K562 (cell line): ENCODE measurements around the gene NRCAM. TPM values are rescaled to one million over a fixed set of nuclear protein-coding genes. Genes with fewer than 3 reads are reported as not detected.

Source experiments
- CTCFL ChIP-seq: IDR thresholded peaks from 2 replicates; pipeline ENCODE4 v1.6.1; 2011; ENCODE audit warnings: borderline replicate concordance, low read depth, mild to moderate bottlenecking, moderate library complexity, low read length; ENCODE audit not compliant: insufficient read depth, poor library complexity, severe bottlenecking
- GTF3C2 ChIP-seq: IDR thresholded peaks from 3 replicates; pipeline ENCODE4 v1.6.1; 2011; ENCODE audit warnings: borderline replicate concordance, mild to moderate bottlenecking, moderate library complexity; ENCODE audit not compliant: insufficient read length; ENCODE audit errors: extremely low read depth
- SMARCA4 ChIP-seq: fragments of 450-650 bp; IDR thresholded peaks from 2 replicates; pipeline ENCODE4 v1.6.1; 2016
- SP2 ChIP-seq: IDR thresholded peaks from 2 replicates; pipeline ENCODE4 v1.6.1; 2011; ENCODE audit warnings: mild to moderate bottlenecking, low read depth, low read length, moderate library complexity; ENCODE audit not compliant: poor library complexity, severe bottlenecking; ENCODE audit errors: extremely low read depth
- polyA plus RNA-seq, 8 experiments: library from polyadenylated mRNA; depleted of rRNA in 4 of 8; stranded (reverse) in 5 of 8; unstranded in 3 of 8; fragments of >200 nt; fragmentation: Nextera tagmentation in 2 of 8; fragmentation: Illumina TruSeq in 1 of 8; extraction: Ambion mirVana in 2 of 8; extraction: Trizol in 1 of 8; gene quantifications; 2 replicates each; pipeline versions ENCODE4 v1.2.1 to v1.2.3, GENCODE V29; 2011 to 2014; ENCODE audit warnings: inconsistent platforms in 1 of 8, missing spikeins in 1 of 8
- total RNA-seq, 7 experiments: library from RNA; depleted of rRNA in 6 of 7; stranded (reverse); fragments of >200 nt in 6 of 7; fragmentation: Illumina TruSeq in 2 of 7; extraction: Trizol in 2 of 7; gene quantifications; 2 replicates each; pipeline versions ENCODE4 v1.2.1 to v1.2.3, GENCODE V29; 2011 to 2021; ENCODE audit warnings: low replicate concordance in 1 of 7
- TF ChIP-seq, protein P1 (sequence below), 2 experiments: fragments of 450-650 bp in 1 of 2; sonication (generic) in 1 of 2; formaldehyde crosslinking in 1 of 2; IDR thresholded peaks; 2 replicates each; pipeline versions ENCODE4 v1.7.1 to v1.9.0; 2016 to 2022; ENCODE audit warnings: inconsistent platforms in 1 of 2, mild to moderate bottlenecking in 1 of 2, missing genetic modification reagents in 1 of 2
- TF ChIP-seq, protein P2 (sequence below): fragments of 450-650 bp; IDR thresholded peaks from 2 replicates; pipeline ENCODE4 v1.6.1; 2017; ENCODE audit warnings: antibody characterized with exemption, mild to moderate bottlenecking

NRCAM gene
- total and polyA plus RNA-seq, 9 of the 15 experiments (the other 6 are each of a cell fraction or from before 2014, with no cell fraction given): 0.03 to 0.54 (median 0.12) TPM; not detected in 1

GRCh38 chr7:108497082-108497725 is 41.0 kb upstream of the NRCAM start (continued):
- TF ChIP-seq, protein P1, sequence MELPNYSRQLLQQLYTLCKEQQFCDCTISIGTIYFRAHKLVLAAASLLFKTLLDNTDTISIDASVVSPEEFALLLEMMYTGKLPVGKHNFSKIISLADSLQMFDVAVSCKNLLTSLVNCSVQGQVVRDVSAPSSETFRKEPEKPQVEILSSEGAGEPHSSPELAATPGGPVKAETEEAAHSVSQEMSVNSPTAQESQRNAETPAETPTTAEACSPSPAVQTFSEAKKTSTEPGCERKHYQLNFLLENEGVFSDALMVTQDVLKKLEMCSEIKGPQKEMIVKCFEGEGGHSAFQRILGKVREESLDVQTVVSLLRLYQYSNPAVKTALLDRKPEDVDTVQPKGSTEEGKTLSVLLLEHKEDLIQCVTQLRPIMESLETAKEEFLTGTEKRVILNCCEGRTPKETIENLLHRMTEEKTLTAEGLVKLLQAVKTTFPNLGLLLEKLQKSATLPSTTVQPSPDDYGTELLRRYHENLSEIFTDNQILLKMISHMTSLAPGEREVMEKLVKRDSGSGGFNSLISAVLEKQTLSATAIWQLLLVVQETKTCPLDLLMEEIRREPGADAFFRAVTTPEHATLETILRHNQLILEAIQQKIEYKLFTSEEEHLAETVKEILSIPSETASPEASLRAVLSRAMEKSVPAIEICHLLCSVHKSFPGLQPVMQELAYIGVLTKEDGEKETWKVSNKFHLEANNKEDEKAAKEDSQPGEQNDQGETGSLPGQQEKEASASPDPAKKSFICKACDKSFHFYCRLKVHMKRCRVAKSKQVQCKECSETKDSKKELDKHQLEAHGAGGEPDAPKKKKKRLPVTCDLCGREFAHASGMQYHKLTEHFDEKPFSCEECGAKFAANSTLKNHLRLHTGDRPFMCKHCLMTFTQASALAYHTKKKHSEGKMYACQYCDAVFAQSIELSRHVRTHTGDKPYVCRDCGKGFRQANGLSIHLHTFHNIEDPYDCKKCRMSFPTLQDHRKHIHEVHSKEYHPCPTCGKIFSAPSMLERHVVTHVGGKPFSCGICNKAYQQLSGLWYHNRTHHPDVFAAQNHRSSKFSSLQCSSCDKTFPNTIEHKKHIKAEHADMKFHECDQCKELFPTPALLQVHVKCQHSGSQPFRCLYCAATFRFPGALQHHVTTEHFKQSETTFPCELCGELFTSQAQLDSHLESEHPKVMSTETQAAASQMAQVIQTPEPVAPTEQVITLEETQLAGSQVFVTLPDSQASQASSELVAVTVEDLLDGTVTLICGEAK (IDR thresholded peaks at IDR 0.05): no peak
- TF ChIP-seq, protein P1 (CRISPR knock-in tag; IDR thresholded peaks at IDR 0.05): no peak
- 0 out of 2 replicates have a peak, but pooled peaks have one; percentile 25 for TF ChIP-seq SMARCA4
- TF ChIP-seq, protein P2, sequence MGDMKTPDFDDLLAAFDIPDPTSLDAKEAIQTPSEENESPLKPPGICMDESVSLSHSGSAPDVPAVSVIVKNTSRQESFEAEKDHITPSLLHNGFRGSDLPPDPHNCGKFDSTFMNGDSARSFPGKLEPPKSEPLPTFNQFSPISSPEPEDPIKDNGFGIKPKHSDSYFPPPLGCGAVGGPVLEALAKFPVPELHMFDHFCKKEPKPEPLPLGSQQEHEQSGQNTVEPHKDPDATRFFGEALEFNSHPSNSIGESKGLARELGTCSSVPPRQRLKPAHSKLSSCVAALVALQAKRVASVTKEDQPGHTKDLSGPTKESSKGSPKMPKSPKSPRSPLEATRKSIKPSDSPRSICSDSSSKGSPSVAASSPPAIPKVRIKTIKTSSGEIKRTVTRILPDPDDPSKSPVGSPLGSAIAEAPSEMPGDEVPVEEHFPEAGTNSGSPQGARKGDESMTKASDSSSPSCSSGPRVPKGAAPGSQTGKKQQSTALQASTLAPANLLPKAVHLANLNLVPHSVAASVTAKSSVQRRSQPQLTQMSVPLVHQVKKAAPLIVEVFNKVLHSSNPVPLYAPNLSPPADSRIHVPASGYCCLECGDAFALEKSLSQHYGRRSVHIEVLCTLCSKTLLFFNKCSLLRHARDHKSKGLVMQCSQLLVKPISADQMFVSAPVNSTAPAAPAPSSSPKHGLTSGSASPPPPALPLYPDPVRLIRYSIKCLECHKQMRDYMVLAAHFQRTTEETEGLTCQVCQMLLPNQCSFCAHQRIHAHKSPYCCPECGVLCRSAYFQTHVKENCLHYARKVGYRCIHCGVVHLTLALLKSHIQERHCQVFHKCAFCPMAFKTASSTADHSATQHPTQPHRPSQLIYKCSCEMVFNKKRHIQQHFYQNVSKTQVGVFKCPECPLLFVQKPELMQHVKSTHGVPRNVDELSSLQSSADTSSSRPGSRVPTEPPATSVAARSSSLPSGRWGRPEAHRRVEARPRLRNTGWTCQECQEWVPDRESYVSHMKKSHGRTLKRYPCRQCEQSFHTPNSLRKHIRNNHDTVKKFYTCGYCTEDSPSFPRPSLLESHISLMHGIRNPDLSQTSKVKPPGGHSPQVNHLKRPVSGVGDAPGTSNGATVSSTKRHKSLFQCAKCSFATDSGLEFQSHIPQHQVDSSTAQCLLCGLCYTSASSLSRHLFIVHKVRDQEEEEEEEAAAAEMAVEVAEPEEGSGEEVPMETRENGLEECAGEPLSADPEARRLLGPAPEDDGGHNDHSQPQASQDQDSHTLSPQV: 0 out of 2 replicates have a peak, but pooled peaks have one; percentile 36
- no peak for TF ChIP-seq SP2
- TF ChIP-seq GTF3C2: no peak
- peak; percentile 23 for TF ChIP-seq CTCFL
